Tibial artery (tissue), 4 donors: ENCODE measurements around the gene CRACR2B.

ENCODE experiments used
- DNase-seq, 2 donors: peaks; one replicate each; pipeline ENCODE4 v3.0.0-alpha.2; 2019
- H3K27ac ChIP-seq, 2 donors: fragments of 200-600 bp; sonication (generic) in 1 of 2; 1 replicate in 1 of 2; 2 replicates in 1 of 2; pipeline ENCODE4 v1.5.1; 2018 to 2019; ENCODE audit warnings: mild to moderate bottlenecking in 1 of 2
- H3K27me3 ChIP-seq, 2 donors: fragments of 200-600 bp; sonication (generic) in 1 of 2; one replicate each; pipeline versions ENCODE4 v1.5.1 to v1.6.0; 2016 to 2019
- H3K36me3 ChIP-seq, 3 donors: fragments of 200-600 bp; sonication (generic) in 2 of 3; one replicate each; pipeline ENCODE4 v1.5.1; 2016 to 2019; ENCODE audit warnings: mild to moderate bottlenecking in 2 of 3
- H3K4me1 ChIP-seq, 4 donors: fragments of 200-600 bp; sonication (generic) in 2 of 4; 1 replicate in 3 of 4; 2 replicates in 1 of 4; pipeline ENCODE4 v1.5.1; 2016 to 2019
- H3K4me3 ChIP-seq, 2 donors: fragments of 200-600 bp; sonication (generic) in 1 of 2; 1 replicate in 1 of 2; 2 replicates in 1 of 2; pipeline ENCODE4 v1.5.1; 2018 to 2019; ENCODE audit warnings: mild to moderate bottlenecking in 2 of 2
- H3K9me3 ChIP-seq, 3 donors: fragments of 200-600 bp; sonication (generic) in 1 of 3; one replicate each; pipeline ENCODE4 v1.5.1; 2016 to 2019
- intact Hi-C: fragments of 100-400 bp; cut with DNase I; formaldehyde crosslinking; loops from one replicate; pipeline ENCODE4 v1.15.0; 2023; ENCODE audit warnings: low total_unique reads
- TF ChIP-seq, protein P1 (sequence below), 2 experiments: fragments of 200-600 bp in 1 of 2; fragments of 450-650 bp in 1 of 2; IDR thresholded peaks; one replicate each; pipeline ENCODE4 v1.5.1; 2017 to 2019; ENCODE audit warnings: antibody characterized with exemption in 2 of 2, mild to moderate bottlenecking in 1 of 2, moderate library complexity in 1 of 2

The CRACR2B gene

DNA sequence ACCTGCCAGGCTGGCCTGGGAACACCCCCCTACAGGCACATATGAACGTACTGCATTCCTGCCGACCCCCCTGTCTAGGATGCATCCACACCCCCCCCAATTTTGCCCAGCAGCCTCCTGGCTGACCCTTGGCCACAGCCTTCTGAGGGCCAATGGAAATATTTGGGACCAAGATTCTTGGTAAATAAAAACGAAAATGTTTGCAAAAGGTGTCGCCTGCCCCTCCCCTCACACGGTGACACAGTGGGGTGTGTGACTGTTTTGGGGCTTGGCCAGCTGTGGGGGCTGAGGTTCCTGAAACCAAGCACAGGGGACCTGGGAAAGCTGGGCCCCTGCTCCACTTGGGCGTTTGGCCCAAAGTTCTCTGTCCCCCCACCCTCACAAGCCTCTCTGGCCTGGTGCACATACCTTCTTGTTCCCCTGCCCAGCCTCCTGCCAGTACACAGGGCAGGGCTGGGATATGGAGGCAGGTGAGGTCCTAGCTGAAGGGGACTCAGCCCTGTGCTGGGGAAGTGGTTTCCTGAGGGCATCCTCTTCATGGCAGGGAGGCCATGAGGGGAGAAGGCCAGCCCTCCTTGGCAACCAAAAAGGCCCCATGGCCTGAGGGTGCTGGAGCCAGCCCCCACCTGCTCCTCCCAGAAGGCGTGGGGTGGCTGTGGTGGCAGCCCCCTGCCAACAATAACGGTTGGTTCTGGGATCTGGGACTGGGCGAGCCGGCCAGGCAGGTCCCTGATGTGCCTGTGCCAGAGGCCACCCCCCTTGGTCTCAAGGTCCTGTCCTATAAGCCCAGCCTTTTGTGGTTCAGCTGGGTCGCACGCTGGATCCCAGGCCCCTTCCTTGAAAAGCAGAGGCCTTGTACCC, 2.1 kb upstream of the CRACR2B start:
- TF ChIP-seq, protein P1, sequence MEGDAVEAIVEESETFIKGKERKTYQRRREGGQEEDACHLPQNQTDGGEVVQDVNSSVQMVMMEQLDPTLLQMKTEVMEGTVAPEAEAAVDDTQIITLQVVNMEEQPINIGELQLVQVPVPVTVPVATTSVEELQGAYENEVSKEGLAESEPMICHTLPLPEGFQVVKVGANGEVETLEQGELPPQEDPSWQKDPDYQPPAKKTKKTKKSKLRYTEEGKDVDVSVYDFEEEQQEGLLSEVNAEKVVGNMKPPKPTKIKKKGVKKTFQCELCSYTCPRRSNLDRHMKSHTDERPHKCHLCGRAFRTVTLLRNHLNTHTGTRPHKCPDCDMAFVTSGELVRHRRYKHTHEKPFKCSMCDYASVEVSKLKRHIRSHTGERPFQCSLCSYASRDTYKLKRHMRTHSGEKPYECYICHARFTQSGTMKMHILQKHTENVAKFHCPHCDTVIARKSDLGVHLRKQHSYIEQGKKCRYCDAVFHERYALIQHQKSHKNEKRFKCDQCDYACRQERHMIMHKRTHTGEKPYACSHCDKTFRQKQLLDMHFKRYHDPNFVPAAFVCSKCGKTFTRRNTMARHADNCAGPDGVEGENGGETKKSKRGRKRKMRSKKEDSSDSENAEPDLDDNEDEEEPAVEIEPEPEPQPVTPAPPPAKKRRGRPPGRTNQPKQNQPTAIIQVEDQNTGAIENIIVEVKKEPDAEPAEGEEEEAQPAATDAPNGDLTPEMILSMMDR (IDR thresholded peaks at IDR 0.05), result no peak
- Histone ChIP-seq H3K9me3 (no peaks in the 10 kb centered on the region), H3K36me3 (peaks cover 44 to 47% (median 46%) of the 10 kb centered on the region in 3 donors), H3K27me3 (peaks cover 0 to 65% of the 10 kb centered on the region in 2 donors), H3K4me3 (no peak overlapping the region), H3K4me1 (peaks cover 5 to 92% (median 55%) of the 10 kb centered on the region in 4 donors), H3K27ac (no peak overlapping the region)
- intact Hi-C loops, result no loop called here
- no peak for DNase-seq

DNA sequence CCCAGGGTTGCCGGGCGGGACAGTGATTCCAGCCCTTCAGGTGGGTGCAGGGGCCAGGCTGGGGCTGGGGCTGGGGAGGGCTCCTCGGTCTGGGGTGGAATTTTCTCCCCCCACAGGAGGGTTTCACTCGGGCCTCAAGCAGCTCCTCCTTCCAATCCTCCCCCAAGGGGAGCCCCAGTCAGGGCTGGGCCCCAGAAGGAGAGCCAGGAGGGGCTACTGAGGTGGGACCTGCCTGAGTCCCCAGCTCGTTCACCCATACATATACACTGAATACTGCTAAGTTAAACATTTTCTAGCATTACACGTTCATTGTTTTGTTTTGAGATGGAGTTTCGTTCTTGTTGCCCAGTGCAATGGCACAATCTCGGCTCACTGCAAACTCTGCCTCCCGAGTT, 1.5 kb upstream of the CRACR2B start:
- no peak overlapping the region for H3K4me3 ChIP-seq
- peaks cover 3 to 92% (median 55%) of the 10 kb centered on the region in 4 donors for H3K4me1 ChIP-seq
- TF ChIP-seq, protein P1 (IDR thresholded peaks at IDR 0.05), result no peak
- H3K36me3 ChIP-seq, result peaks cover 44 to 47% (median 46%) of the 10 kb centered on the region in 3 donors
- no peak for DNase-seq
- no peaks in the 10 kb centered on the region for H3K9me3 ChIP-seq
- no peak overlapping the region for H3K27ac ChIP-seq
- intact Hi-C loops, result no loop called here
- peaks cover 0 to 71% of the 10 kb centered on the region in 2 donors for H3K27me3 ChIP-seq

DNA sequence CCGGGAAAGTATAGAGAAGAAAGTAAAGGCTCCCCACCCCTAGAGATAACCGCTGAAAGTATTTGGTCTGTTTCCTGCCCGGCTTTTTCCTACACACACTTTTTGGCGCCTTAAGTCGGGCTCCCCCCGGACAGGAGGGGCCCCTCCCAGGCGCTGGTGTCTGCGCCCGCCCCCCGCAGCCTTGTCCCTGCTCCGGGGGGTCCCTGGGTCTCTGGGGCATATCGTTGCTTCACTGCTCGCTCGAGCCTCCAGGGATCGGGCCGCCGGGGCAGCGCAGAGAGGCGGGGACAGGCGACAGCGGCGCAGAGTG, 928 bp upstream of the CRACR2B start:
- peaks cover 0 to 92% (median 52%) of the 10 kb centered on the region in 4 donors for H3K4me1 ChIP-seq
- peaks cover 0 to 75% of the 10 kb centered on the region in 2 donors for H3K27me3 ChIP-seq
- intact Hi-C loops, result no loop called here
- DNase-seq, result no peak
- peak overlapping the region in 1 of 2 donors; percentile 38 for H3K27ac ChIP-seq
- no peaks in the 10 kb centered on the region for H3K9me3 ChIP-seq
- TF ChIP-seq, protein P1 (IDR thresholded peaks at IDR 0.05), result no peak
- peak overlapping the region; percentile 38 to 48 for H3K4me3 ChIP-seq
- peaks cover 41 to 42% (median 42%) of the 10 kb centered on the region in 3 donors for H3K36me3 ChIP-seq

DNA sequence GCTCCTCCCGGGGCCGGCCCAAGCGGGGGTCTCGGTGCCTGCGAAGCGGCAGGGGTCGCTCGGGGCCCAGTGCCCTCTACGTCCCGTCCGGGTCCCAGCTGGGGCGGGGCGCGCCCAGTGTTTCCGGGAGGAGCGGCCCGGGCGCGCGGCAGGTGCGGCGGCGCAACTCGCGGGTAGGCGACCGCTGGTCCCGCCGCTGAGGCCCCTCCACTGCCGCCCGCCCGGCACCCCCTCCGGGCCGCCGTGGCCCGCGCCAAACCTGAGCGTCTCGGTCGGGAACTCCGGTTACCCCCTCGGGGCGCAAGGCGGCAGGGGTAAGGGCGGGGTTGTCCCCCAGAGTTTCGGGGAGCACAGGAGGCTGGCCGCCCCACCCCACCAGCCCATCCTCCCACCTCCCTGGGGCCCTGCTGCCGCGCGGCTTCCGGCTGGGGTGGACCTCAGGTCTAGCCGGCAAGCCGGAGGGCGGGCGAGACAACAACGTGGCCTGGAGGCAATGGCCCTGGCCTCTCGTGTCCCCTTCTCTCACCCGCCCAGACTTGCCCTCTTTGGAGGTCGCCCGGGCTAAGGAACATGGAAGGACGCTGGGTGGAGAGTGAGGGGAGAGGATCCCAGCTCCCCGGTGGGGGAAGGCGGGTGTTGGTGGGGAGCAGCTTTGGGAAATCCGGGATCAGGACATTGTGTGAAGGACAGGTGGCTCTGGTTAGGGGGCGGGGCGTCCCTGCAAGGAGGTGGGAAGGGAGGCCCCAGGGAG, 398 bp upstream of the CRACR2B start:
- DNase-seq, result no peak
- peak overlapping the region; percentile 38 to 48 for H3K4me3 ChIP-seq
- H3K27ac ChIP-seq, result peak overlapping the region in 1 of 2 donors; percentile 38
- TF ChIP-seq, protein P1 (IDR thresholded peaks at IDR 0.05), result no peak
- H3K9me3 ChIP-seq, result no peaks in the 10 kb centered on the region
- H3K36me3 ChIP-seq, result peaks cover 36 to 37% (median 37%) of the 10 kb centered on the region in 3 donors
- H3K4me1 ChIP-seq, result peaks cover 0 to 92% (median 53%) of the 10 kb centered on the region in 4 donors
- H3K27me3 ChIP-seq, result peaks cover 0 to 80% of the 10 kb centered on the region in 2 donors
- intact Hi-C loops, result no loop called here

DNA sequence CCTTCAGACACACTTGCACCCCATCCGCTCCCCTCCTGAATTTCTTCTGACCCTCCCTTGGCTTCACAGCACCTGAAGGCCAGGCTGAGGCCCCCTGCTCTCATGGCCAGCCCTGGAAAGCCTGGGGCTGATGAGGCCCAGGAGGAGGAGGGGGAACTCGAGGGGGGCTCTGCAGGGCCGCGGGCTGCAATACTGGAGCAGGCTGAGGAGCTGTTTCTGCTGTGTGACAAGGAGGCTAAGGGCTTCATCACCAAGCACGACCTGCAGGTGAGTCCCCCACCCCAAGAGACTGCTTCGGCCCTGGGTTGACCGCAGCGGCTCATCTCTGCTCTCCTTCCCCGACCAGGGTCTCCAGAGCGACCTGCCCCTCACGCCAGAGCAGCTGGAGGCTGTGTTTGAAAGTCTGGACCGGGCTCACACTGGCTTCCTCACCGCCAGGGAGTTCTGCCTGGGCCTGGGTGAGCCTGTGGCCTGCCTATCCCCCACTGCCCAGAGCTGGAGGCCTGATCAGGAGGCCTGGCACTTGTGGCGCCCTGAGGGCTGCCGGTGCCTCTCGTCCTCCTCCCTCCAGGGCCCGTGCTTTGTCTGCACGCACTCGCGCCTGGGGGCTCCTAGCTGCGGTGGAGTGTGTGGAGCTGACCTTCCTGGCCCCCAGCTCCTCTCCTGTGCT, 922 bp downstream of the CRACR2B start:
- Histone ChIP-seq H3K27ac (peak overlapping the region in 1 of 2 donors; percentile 41), H3K27me3 (peaks cover 0 to 81% of the 10 kb centered on the region in 2 donors), H3K9me3 (no peaks in the 10 kb centered on the region), H3K4me1 (peaks cover 0 to 88% (median 54%) of the 10 kb centered on the region in 4 donors), H3K4me3 (no peak overlapping the region), H3K36me3 (peaks cover 23 to 24% (median 23%) of the 10 kb centered on the region in 3 donors)
- DNase-seq, result no peak
- TF ChIP-seq, protein P1 (IDR thresholded peaks at IDR 0.05), result no peak
- intact Hi-C loops, result no loop called here
